Lung (tissue), 12 donors: Measurements from ENCODE around the gene SEMA5A. TPM values are rescaled to one million over a fixed set of nuclear protein-coding genes. Genes with fewer than 3 reads are reported as not detected.

ENCODE experiments used
- ATAC-seq: fragments of 200-7000 bp; cut with Tn5 transposase; one replicate; pipeline ENCODE4 v1.9.1; 2020; ENCODE audit warnings: moderate number of reproducible peaks; ENCODE audit not compliant: insufficient read depth, low FRiP score
- DNase-seq, 3 donors: peaks; one replicate each; pipeline ENCODE4 v3.0.0-alpha.2; 2013 to 2017
- H3K27ac ChIP-seq, 2 donors: one replicate each; pipeline ENCODE4 v1.5.1; 2013; ENCODE audit warnings: mild to moderate bottlenecking in 2 of 2, moderate library complexity in 2 of 2, control low read depth in 1 of 2, inconsistent platforms in 1 of 2, low read depth in 1 of 2, low read length in 1 of 2
- H3K27me3 ChIP-seq, 3 donors: one replicate each; pipeline ENCODE4 v1.5.1; 2013; ENCODE audit warnings: low read length in 2 of 3; ENCODE audit not compliant: control insufficient read depth in 3 of 3, insufficient read depth in 3 of 3
- H3K36me3 ChIP-seq, 4 donors: one replicate each; pipeline ENCODE4 v1.5.1; 2013; ENCODE audit warnings: low read length in 4 of 4, mild to moderate bottlenecking in 1 of 4, moderate library complexity in 1 of 4; ENCODE audit not compliant: control insufficient read depth in 4 of 4, insufficient read depth in 4 of 4
- H3K4me1 ChIP-seq, 5 donors: one replicate each; pipeline ENCODE4 v1.5.1; 2013; ENCODE audit warnings: low read length in 5 of 5, mild to moderate bottlenecking in 2 of 5, moderate library complexity in 1 of 5; ENCODE audit not compliant: control insufficient read depth in 5 of 5, insufficient read depth in 5 of 5
- H3K4me3 ChIP-seq: one replicate; pipeline ENCODE4 v1.5.1; 2013; ENCODE audit warnings: mild to moderate bottlenecking, control low read depth, moderate library complexity
- H3K9ac ChIP-seq, 2 donors: one replicate each; pipeline ENCODE4 v1.5.1; 2013; ENCODE audit warnings: low read length in 2 of 2, control low read depth in 1 of 2; ENCODE audit not compliant: insufficient read depth in 1 of 2
- H3K9me3 ChIP-seq, 4 donors: one replicate each; pipeline ENCODE4 v1.5.1; 2013; ENCODE audit warnings: low read length in 3 of 4, mild to moderate bottlenecking in 1 of 4, moderate library complexity in 1 of 4; ENCODE audit not compliant: control insufficient read depth in 4 of 4, insufficient read depth in 3 of 4
- CTCF ChIP-seq: IDR thresholded peaks from 2 replicates; pipeline ENCODE4 v1.5.1; 2012; ENCODE audit warnings: mild to moderate bottlenecking; ENCODE audit errors: control extremely low read depth, extremely low read depth
- WGBS, 2 donors: extraction: QIAGEN DNeasy Blood & Tissue Kit; methylation state at CpG; one replicate each; pipeline ENCODE4 v1.1.7; 2013; 5-methylcytosine and 5-hydroxymethylcytosine counted together
- polyA plus RNA-seq, 2 donors: library from polyadenylated mRNA; stranded (reverse); fragments of 200-250 nt; gene quantifications; one replicate each; pipeline ENCODE4 v1.2.1, GENCODE V29; 2013
- total RNA-seq, 2 donors: library from RNA; depleted of rRNA in 1 of 2; stranded (reverse); fragments of >200 nt in 1 of 2; gene quantifications; one replicate each; pipeline ENCODE4 v1.2.1, GENCODE V29; 2014 to 2021
- donor health status: control.
- donor health status: control.
- donor health status: Bipolar disorder and iron deficiency.
- donor health status: healthy.
- donor health status: DM: yes; HTN: yes; CAD: no.

SEMA5A gene
- total and polyA plus RNA-seq, 4 donors = 3.1 to 44.9 (median 13.7) TPM

DNA sequence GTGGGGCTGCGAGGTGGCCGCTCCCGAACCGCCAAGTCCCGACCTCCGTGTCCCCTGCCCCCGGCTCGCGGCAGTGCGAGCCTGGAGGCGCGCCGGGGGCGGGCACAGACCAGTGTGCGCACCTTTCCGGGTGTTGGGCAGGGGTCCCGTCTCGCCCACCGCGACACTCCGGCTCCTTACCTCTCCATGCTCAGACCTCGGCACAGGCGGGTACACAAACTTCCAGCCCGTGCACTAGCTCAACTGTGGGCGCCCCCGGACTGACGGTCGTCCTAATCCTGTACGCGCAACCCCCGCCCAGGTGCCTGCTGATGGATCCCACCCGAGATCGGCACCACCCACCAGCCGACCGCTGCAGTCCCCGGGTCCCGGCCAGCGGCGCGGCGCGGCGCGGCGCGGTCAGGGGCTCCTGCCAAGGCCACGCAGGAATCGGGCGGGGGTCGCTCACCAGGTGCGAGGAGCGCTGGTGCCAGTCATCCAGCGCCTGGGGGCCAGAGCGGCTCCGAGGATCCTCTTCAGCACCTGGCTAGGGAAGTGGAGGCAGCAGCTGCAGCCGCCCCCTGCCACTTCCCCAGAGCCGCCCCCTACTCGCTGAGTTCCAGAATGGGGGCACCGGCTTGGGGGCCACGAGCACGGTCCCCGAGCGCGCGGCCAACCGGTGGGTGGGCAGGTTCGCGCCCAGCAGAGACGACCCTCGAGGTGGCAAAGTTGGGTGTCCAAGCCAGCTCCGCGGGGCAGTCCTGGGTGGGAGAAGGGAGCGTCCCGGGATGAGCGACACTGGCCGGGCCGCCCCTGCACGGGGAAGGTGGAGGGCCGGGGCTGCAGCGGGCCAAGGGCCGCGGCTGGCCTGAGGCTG, 511 bp downstream of the SEMA5A start:
- peak overlapping the region; percentile 59 for H3K4me3 ChIP-seq
- peak overlapping the region in 1 of 2 donors; percentile 49 for H3K9ac ChIP-seq
- ATAC-seq (no peak), DNase-seq (peak; percentile 16 to 32 (median 24))
- no peaks in the 10 kb centered on the region for H3K27me3 ChIP-seq
- peaks cover 0 to 29% (median 4%) of the 10 kb centered on the region in 5 donors for H3K4me1 ChIP-seq
- peaks cover 0 to 5% (median 0%) of the 10 kb centered on the region in 4 donors for H3K9me3 ChIP-seq
- H3K36me3 ChIP-seq = peaks cover 4 to 9% (median 7%) of the 10 kb centered on the region in 4 donors
- 1 to 2% methylated on average over 75 to 82 of the region's 82 CpGs for WGBS, 2 donors
- no peak for TF ChIP-seq CTCF
- peak overlapping the region; percentile 47 to 55 for H3K27ac ChIP-seq

DNA sequence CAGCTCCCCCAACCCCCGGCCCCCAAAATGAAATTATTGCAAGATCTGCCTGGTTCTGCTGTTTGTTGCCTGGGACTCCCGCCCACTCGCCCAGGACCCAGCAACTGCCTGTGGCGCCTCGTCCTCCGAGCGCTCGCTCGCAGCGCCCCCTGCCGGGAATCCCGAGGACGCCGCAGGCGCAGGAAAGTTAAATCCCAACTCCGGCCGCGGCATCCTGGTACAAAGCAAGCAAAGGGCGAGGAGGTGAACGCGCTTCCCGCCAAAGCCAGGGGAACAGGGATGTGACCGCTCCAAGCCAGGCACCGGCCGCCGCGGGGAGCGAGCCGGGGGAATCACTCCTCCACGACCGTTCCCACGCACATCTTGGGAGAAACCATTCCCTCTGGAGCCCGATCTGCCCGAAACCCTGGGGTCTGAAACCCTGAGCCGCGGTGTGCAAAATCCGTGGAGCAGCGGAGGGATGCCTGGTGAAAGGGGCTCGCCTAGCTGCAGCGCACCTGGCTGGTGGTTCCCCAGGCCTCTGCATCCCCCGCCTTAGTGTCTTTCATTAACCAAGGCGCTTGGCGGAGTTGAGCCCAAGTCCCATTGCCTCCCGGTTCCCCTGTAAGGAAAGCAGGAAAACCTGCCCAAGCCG, 1.3 kb downstream of the SEMA5A start:
- peak; percentile 39 for TF ChIP-seq CTCF
- 1% methylated on average over 44 to 45 of the region's 45 CpGs for WGBS, 2 donors
- peak; percentile 81 for ATAC-seq
- peak overlapping the region; percentile 63 to 87 for H3K9ac ChIP-seq
- no peaks in the 10 kb centered on the region for H3K27me3 ChIP-seq
- H3K36me3 ChIP-seq = peaks cover under 1 to 6% (median 4%) of the 10 kb centered on the region in 4 donors
- peaks cover 0 to 5% (median 0%) of the 10 kb centered on the region in 4 donors for H3K9me3 ChIP-seq
- H3K27ac ChIP-seq = peak overlapping the region; percentile 26 to 83
- peaks cover 0 to 29% (median 4%) of the 10 kb centered on the region in 5 donors for H3K4me1 ChIP-seq
- peak overlapping the region; percentile 59 for H3K4me3 ChIP-seq
- peak; percentile 90 to 93 (median 92) for DNase-seq

GRCh38 chr5:9544056-9544455, 1.8 kb downstream of the SEMA5A start:
- no peak for ATAC-seq
- H3K9ac ChIP-seq = peak overlapping the region; percentile 63 to 87

More at GRCh38 chr5:9544056-9544455, 1.8 kb downstream of the SEMA5A start:
- 17 to 27% methylated on average over 6 of the region's 6 CpGs for WGBS, 2 donors
- H3K36me3 ChIP-seq = peaks cover 0 to under 1% (median 0%) of the 10 kb centered on the region in 4 donors
- peaks cover 0 to 29% (median 4%) of the 10 kb centered on the region in 5 donors for H3K4me1 ChIP-seq
- no peaks in the 10 kb centered on the region for H3K27me3 ChIP-seq
- no peak for TF ChIP-seq CTCF
- no peak overlapping the region for H3K4me3 ChIP-seq
- H3K27ac ChIP-seq = peak overlapping the region in 1 of 2 donors; percentile 83
- peaks cover 0 to 5% (median 0%) of the 10 kb centered on the region in 4 donors for H3K9me3 ChIP-seq
- DNase-seq = no peak
